ENCODE results near the gene LARP1. TPM values are rescaled to one million over a fixed set of nuclear protein-coding genes. Genes with fewer than 3 reads are reported as not detected.
A peak's percentile ranks its signal among the peaks of the same experiment; 100 is the strongest.

LARP1 gene
- total RNA-seq, 4 donors from 2014 or later = 79.7 to 128 (median 101) TPM

DNA sequence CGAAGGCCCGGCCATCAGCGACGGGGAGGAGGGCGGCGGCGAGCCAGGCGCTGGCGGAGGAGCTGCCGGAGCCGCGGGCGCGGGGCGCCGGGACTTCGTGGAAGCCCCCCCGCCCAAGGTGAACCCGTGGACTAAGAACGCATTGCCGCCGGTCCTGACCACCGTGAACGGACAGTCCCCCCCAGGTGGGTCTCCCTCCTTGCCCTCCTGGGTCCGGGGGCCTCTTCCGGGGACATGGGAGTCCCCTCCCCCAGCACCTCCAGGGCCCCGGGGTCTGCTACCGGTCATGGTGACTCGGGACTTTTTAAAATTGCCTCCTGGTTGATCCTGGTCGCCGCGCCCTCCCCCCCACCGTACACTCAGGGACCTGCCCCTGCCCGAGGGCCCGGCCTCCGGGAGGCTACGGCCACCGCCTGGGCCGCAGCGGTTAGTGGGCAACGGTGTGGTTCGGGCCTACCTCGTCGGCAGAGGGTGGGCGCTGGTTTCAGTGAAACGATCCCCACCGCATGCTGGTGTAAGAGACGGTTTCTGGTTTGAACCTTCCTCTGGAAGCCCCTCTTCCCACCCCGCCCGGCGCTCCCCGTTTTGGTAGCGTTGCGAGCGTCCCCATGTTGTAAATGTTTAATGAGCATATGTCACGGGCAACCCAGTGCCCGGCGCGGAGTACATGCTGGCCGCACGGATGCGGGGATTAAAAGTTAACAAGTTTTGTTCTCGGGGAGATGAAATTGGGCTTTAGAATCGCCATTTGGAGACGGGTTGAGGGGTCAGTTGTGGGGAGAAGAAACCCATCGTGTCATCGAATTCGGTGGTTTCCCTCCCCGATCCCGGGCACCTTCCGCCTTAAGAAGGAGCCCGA is 1.1 kb downstream of the LARP1 start:
- Histone ChIP-seq H3K27ac (replicated peaks in 1 of 4) (peak overlapping the region; percentile 98 to 100 (median 99)), H3K36me3 (no peaks in the 10 kb centered on the region), H3K27me3 (no peaks in the 10 kb centered on the region), H3K9me3 (no peaks in the 10 kb centered on the region), H3K4me3 (peak overlapping the region; percentile 98 to 100 (median 99)), H3K4me1 (peaks cover 54 to 68% (median 65%) of the 10 kb centered on the region in 4 donors)
- TF ChIP-seq, protein P1, sequence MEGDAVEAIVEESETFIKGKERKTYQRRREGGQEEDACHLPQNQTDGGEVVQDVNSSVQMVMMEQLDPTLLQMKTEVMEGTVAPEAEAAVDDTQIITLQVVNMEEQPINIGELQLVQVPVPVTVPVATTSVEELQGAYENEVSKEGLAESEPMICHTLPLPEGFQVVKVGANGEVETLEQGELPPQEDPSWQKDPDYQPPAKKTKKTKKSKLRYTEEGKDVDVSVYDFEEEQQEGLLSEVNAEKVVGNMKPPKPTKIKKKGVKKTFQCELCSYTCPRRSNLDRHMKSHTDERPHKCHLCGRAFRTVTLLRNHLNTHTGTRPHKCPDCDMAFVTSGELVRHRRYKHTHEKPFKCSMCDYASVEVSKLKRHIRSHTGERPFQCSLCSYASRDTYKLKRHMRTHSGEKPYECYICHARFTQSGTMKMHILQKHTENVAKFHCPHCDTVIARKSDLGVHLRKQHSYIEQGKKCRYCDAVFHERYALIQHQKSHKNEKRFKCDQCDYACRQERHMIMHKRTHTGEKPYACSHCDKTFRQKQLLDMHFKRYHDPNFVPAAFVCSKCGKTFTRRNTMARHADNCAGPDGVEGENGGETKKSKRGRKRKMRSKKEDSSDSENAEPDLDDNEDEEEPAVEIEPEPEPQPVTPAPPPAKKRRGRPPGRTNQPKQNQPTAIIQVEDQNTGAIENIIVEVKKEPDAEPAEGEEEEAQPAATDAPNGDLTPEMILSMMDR (IDR thresholded peaks at IDR 0.05) = no peak
- no peak for TF ChIP-seq POLR2AphosphoS5 (IDR thresholded peaks at IDR 0.05)
- TF ChIP-seq EP300 (IDR thresholded peaks at IDR 0.05) = no peak
- no peak for TF ChIP-seq POLR2A (IDR thresholded peaks at IDR 0.05; ENCODE audit: low read depth)
- intact Hi-C loops (cut with DNase I) = loop anchor here (5.0 kb wide), 3 partner anchors 41 to 101 kb away; partner anchors contain the start of gene CNOT8
- WGBS = under 1% methylated on average over 23 of the region's 72 CpGs
- no peak for DNase-seq (ENCODE audit: extremely low spot score)

DNA sequence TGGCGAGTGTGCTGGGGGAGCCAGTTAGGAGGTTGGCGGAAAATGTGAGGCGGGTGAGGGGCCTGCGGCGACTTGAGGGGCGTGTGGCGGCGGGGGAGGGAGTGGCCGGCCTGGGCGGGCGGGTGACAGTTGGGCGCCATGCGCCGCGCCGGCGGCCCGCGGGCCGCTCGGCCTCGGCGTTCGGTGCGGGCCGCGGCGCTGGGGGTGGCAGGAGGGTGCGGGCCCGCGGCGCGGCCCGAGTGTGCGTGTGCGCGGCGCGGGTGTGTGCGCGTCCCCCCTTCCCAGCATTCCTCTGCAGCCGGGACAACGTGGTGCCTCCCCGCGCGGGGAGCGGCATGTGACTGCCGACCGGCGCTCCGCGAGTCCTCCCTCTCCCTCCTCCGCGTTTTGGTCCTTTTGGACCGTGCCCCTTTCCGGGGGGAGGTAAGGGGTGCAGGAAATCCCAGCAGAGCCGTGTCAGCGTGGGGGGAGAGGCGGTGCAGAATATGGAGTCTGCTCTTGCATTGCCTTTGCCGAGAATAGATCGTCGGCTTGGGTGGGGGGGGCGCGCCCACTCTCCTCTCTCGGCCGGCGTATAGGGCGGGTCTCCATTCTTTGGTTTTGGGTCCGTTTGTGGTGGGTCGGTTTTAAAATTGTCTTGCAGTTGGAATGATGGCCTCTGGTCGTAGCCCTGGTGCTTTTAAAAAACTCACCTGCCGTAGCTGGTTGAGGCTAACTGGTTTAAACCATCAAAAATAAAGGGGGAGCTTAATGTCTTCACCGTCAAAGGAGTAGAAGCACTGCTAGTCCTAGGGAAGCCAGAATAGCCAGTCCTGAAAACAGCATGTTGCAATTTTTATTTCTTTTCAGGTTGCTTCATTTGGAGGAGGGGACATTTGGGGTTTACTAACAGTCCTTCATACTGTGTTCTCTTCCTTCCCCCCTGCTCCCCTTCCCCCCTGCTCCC is 2.0 kb downstream of the LARP1 start:
- WGBS = 0% methylated on average over 35 of the region's 73 CpGs
- DNase-seq (ENCODE audit: extremely low spot score) = no peak
- Histone ChIP-seq H3K4me3 (peak overlapping the region; percentile 98 to 100 (median 99)), H3K27me3 (no peaks in the 10 kb centered on the region), H3K9me3 (no peaks in the 10 kb centered on the region), H3K27ac (replicated peaks in 1 of 4) (peak overlapping the region; percentile 98 to 100 (median 99)), H3K36me3 (no peaks in the 10 kb centered on the region), H3K4me1 (peaks cover 62 to 77% (median 74%) of the 10 kb centered on the region in 4 donors)
- intact Hi-C loops (cut with DNase I) = loop anchor here (5.0 kb wide), 3 partner anchors 40 to 100 kb away; partner anchors contain the start of gene CNOT8
- TF ChIP-seq POLR2AphosphoS5 (IDR thresholded peaks at IDR 0.05) (peak; percentile 69 to 79), POLR2A (IDR thresholded peaks at IDR 0.05; ENCODE audit: low read depth) (no peak), EP300 (IDR thresholded peaks at IDR 0.05) (no peak)
- TF ChIP-seq, protein P1 (IDR thresholded peaks at IDR 0.05) = no peak

DNA sequence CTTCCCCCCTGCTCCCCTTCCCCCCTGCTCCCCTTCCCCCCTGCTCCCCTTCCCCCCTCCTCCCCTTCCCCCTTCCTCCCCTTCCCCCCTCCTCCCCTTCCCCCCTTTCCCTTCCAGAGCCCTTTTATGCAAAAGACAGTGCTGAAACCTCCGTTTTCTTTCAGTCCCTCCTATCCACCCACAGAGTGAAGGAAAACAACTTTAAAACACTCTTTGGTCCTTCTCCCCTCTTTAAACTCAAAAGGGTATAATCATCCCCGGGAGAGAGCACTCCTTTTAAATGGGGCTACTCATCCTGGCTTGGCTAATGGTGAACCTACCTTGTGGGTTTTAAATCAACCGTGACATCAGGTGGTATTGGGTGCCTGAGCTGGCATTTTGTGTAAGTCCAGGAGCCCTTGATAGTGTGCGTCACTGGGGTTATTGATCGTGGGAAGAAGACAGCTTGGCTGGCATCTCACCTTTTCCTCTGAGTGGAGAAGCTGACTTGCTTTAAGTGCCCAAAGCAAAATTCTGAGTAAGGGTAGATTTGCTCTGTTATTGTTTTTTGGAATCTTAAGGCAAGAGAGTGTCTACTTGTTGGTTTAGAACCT is 2.7 kb downstream of the LARP1 start:
- TF ChIP-seq, protein P1 (IDR thresholded peaks at IDR 0.05) = no peak
- no peak for TF ChIP-seq EP300 (IDR thresholded peaks at IDR 0.05)
- H3K36me3 ChIP-seq = no peaks in the 10 kb centered on the region
- H3K27me3 ChIP-seq = no peaks in the 10 kb centered on the region
- DNase-seq (ENCODE audit: extremely low spot score) = no peak
- WGBS = 17% methylated on average over 5 of the region's 5 CpGs
- H3K4me1 ChIP-seq = peaks cover 66 to 77% (median 76%) of the 10 kb centered on the region in 4 donors
- intact Hi-C loops (cut with DNase I) = loop anchor here (5.0 kb wide), 3 partner anchors 39 to 99 kb away; partner anchors contain the start of gene CNOT8
- H3K4me3 ChIP-seq = peak overlapping the region; percentile 98 to 100 (median 99)
- peak overlapping the region; percentile 98 to 100 (median 99) for H3K27ac ChIP-seq (replicated peaks in 1 of 4)
- H3K9me3 ChIP-seq = no peaks in the 10 kb centered on the region

- WGBS = 22% methylated on average over 5 of the region's 5 CpGs
- H3K27me3 ChIP-seq = no peaks in the 10 kb centered on the region
- H3K9me3 ChIP-seq = no peaks in the 10 kb centered on the region
- intact Hi-C loops (cut with DNase I) = loop anchor here (5.0 kb wide), 3 partner anchors 39 to 99 kb away; partner anchors contain the start of gene CNOT8
- H3K27ac ChIP-seq (replicated peaks in 1 of 4) = peak overlapping the region in 3 of 4 donors; percentile 98 to 100 (median 99)
- H3K36me3 ChIP-seq = no peaks in the 10 kb centered on the region
- H3K4me3 ChIP-seq = peak overlapping the region; percentile 98 to 100 (median 99)
- peaks cover 63 to 77% (median 73%) of the 10 kb centered on the region in 4 donors for H3K4me1 ChIP-seq
- no peak for DNase-seq (ENCODE audit: extremely low spot score)
- TF ChIP-seq POLR2AphosphoS5 (IDR thresholded peaks at IDR 0.05) = no peak
- TF ChIP-seq, protein P1 (IDR thresholded peaks at IDR 0.05) = no peak
- TF ChIP-seq POLR2A (IDR thresholded peaks at IDR 0.05; ENCODE audit: low read depth) = no peak
- no peak for TF ChIP-seq EP300 (IDR thresholded peaks at IDR 0.05)
These were observed 3.3 kb downstream of the LARP1 start for GRCh38 chr5:154758493-154758892.

Measured in esophagus muscularis mucosa (tissue), 4 donors.